Activated T-cell treated with anti-CD3 and anti-CD28 coated beads for 24 hours (primary cell): ENCODE measurements around the gene MPPED1.

Source experiments
- DNase-seq: peaks from one replicate; pipeline ENCODE4 v3.0.0-alpha.2; 2020; ENCODE audit warnings: low read depth

Gene MPPED1

DNA sequence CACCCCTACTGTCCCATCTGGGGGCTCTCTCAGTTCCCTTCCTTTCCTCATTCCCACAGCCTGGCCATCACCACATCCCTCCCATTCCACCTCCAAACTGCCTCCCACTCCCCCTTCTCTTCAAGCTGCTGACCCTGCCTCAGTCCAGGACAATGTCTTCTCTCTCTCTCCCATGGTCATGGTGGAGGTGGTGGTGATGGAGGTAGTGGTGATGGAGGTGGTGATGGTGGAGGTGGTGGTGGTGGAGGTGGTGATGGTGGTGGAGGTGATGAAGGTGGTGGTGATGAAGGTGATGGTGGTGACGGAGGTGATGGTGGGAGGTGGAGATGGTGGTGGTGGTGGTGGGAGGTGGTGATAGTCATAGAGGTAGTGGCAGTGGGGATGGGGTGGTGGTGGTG lies 87.0 kb downstream of the MPPED1 start:
- no peak for DNase-seq

DNA sequence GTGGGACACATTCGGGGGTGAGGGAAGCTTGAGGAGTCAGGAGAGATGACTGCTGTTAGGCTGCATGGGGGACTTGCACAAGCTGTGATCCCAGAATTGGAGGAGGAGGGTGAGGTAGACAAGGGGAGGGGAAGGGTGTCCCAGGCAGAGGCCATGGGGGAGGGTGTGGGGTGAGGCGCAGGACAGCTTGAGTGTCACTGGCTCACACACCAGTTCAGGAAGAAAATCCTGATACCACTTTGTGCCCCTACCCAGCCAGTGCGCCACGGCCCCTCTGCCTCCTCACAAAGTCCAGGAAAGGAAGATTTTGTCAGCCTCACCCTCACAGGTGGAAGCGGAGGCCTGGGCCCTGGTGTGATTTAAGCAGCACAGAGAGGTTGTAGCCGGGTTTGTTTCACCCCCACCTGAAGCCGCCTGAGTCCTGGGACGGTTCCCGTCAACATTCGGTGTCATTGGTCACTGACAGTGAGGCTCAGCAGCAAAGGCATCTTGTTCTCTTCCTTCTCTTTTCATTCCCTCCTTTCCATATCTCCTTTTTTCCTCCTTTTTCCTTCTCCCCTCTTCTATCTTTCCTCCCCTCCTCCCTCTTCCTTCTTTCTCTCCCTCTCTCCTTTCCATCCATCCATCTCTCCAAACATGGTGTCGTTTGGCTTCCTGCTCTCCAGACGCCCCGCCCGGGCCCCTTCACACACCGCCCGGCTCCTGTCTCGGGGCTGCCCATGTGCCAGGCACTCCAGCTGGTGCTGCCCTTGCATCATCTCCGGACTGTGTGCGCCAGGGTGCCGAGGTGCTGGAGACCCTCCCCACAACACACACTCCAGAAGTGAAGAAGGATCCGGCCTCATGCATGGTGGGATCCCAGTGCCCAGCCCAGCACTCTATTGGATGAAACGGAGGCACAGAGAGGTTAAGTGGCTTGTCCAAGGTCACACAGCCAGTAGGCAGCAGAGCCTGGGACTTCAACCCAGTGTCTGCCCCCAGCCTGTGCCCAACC lies 89.3 kb downstream of the MPPED1 start:
- no peak for DNase-seq

DNA sequence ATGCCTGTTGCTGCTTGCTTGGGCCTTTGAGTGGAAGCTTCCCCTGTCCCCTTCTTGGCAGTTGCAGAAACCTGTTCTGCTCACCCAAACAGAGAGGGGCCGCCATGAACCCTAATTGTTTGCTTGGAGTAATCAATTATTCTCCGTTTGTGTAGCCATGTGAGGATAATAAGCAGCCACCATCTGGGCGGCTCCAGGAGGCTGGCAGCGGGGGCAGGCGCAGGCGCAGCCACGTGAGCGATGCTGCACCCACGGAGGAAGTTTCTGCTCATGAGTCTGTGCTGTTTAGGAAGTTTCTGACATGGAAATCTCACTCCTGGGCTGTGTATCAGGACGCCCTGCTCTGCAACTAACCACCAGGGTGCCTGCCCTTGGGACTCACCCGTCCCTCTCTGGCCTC lies 90.1 kb downstream of the MPPED1 start:
- DNase-seq: no peak

DNA sequence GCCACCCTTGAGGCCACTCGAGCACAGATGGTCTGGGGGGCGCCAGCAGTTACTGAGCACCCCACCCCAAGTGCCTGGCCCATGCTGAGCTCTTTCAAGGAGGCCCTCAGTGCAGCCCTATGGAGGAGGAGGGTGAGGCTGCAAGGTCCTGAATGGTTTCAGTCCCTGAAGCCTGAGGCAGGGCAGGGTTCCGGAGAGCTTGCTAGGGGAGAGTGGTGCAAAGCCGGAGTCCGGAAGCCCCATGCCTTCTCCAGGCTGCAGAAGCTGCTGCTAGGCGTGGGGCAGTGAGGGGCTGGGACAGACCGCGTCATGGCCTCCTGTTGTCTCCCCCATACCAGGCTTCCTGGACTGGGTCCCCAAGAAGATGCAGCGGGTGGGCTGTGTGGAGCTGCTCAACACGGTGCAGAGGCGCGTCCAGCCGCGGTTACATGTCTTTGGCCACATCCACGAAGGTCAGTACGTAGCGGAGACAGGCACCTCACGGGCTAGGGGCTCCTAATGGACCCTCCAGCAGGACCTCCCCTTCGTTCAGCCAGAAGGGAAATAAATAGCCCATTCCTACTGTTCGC lies 90.6 kb downstream of the MPPED1 start:
- DNase-seq: no peak

DNA sequence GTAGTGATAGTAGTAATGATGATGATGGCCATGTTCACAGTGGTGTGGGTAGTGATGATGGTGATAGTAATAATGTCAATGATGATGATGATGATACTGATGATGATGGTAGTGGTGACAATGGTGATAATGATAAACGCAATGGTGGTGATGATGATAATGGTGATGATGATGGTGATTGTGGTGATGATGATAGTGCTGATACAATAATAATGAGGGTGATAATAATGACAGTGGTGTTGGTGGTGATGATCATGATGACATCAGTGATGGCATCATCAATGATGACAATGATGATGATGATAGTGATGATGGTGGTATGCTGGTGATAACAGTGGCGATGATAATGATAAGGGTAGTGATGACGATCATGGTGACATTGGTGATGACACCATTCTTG lies 92.3 kb downstream of the MPPED1 start:
- no peak for DNase-seq

DNA sequence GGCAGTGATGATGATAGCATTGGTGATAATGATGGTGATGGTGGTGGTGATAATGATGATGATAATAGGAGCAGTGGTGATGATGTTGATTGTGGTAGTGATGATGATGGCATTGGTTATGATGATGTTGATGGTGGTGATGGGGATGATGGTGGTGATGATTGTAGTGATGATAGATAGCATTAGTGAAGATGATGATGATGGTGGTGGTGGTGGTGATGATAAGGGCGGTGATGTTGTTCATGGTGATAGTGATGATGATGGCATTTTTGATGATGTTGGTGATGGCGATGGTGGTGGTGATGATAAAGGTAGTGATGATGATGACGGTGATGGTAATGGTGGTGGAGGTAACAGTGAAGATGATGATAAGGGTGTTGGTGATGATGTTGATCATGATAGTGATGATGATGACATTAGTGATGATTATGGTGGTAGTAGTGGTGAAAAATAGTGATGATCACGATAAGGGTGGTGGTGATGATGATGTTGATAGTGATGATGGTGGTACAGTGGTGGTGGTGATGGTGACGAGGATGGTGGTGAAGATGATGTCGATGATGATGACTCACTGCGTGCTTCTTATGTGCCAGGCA lies 93.0 kb downstream of the MPPED1 start:
- DNase-seq: no peak

DNA sequence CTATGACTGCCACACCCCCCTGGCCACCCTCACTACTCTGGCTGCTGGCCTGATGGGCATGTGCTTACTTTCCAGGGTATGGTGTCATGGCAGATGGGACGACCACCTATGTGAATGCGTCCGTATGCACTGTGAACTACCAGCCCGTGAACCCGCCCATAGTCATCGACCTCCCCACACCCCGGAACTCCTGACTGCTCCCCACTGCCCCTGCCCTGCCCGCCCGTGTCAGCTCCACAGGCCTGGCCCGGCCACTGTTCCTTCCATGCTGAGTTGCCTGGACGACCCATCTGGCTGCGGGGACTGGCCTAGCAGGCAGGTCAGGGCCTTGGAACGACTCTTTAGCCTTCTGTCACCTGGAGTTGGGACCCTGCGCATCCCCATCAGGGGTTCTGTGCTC lies 93.6 kb downstream of the MPPED1 start:
- DNase-seq: no peak

DNA sequence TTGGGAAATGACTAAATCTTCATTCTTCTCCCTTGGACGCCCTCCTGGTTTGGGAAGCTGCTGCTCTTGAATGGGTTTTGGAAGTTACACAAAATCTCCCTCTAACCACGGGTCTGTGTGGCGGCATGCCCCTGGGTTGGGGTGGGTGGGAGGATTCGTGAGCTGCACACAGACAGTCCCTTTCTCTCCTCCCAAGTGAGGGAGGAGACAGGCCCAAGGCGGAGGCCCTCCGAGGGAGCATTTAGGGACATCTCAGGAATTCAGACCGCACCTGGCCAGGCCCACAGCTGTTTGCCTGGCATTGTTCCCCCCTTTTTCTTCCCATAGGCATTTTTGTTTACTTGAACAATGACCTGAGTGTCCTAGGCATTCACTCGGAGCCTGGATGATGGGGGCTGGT lies 94.1 kb downstream of the MPPED1 start:
- DNase-seq: no peak

DNA sequence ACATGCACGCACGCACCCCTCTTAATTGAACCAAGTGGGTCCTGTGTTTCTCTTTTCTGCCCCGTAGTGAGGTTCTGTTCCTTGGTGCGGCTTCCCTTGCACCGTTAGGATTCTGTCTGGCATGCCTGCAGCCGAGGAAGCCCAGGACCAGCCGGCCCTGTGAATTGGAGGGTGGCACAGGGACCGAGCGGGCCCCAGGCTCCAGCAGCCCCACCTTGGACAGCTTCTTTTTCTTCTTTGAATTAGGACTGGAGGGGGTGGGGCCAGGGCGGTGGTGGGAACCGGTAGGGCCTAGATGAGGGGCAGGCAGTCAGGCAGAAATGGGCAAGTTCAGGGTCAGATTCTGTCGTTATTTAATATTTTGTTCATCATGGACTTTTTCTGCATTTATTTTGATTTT lies 94.7 kb downstream of the MPPED1 start:
- no peak for DNase-seq

DNA sequence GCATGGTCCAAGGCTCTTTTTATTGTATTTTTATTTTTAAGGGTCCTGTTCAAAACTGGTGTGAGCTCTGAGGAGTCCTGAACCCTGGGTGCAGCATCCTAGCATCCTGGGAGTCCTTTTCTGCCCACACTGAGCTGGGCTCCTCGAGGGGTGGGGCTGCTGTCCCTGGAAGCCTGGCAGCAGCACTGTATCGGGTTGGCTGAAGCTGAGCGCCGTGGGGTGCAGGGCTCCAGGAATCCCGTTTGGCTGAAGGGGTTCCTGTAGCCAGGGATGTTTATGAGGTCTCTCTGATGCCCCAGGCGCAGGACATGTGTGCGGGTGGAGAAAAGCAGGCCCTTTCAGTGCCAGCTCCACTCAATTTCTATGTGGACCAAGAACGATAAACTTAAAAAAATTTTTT lies 95.4 kb downstream of the MPPED1 start:
- DNase-seq: no peak

DNA sequence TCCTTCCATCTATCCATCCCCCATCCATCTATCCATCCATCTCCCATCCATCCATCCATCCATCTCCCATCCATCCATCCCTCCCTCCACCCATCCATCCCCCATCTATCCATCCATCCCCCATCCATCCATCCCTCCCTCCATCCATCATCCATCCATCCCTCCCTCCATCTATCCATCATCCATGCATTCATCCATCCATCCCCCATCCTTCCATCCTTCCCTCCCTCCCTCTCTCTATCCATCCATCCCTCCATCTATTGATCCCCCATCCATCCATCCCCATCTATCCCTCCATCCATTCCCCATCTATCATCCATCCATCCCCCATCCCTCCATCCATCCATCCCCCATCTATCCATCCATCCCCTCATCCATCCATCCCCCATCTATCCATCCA lies 96.7 kb downstream of the MPPED1 start:
- no peak for DNase-seq

DNA sequence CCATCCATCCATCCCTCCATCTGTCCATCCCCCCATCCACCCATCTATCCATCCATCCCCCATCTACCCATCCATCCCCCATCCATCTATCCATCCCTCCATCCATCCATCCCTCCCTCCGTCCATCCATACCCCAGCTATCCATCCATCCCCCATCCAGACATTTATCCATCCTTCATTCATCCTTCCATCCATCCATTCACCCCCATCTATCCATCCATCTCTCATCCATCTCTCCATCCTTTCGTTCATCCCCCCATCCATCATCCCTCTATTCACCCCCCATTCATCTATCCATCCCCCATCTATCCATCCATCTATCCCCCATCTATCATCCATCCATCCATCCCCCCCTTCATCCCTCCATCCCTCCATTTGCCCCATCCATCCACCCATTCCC lies 97.5 kb downstream of the MPPED1 start:
- no peak for DNase-seq

DNA sequence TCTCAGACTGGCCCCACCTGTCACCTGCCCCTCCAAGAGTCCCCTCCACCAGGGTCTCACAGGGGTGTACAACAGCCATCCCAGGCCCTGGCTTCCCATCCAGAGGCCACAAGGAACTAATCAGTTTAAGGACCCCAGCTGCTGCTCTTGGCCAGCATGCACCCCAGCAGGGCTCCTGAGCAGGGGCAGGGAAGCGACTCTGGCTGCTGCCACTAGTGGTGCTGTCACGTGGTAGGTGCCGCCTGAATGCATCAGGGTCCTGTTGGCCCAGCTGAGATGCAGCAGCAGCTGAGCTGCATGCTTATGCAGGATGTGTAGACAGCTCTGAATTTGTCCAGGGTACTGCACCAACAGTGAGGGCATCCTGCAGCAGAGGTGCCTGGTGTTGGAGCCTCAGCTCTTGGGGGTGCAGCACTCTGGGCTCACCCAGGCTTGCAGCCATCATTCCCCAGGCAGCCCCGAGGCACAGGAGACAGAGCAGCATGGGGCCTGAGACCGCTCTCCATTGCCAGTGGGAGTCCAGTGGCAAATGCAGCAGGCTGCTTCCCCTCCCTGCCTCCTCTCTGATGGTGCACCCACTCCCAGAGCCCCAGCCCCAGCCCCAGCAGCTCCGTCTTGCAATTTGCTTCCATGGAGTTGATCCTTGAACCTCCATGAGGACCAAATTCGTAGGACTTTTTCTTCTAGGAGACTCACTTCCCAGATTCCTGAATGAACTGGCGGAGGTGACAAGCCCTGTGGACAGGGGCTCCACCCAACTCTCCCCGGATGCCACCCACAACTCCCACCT lies 98.7 kb downstream of the MPPED1 start:
- DNase-seq: no peak

DNA sequence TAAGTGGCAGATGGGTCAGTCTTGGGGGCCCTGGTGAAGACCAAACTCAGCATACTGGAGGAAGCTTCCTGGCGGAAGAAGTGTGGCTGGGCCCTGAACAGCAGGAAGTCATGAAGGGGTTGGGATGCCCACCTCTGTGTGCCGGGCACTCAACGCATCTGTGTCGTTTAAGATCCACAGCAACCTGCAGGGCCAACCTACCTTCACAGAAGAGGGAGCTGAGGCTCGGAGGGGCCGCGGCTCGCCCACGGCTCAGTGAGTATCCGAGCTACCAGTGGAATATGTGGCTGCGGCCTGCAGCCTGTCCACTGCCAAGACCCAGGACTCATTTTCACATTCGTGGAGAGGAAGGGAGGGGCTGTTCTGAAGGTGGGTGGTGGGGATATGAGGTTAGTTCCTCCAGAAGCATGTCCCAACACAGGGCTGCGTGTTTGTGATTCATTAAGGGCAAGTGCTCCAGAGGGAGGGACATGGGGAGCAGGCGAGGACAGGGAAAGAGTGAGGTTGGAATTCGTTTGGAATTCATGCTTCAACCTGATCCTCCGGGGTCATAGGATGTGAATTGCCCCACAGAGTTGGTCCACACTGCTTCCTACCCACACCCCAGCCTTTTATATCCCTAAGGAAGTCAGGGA lies 99.6 kb downstream of the MPPED1 start:
- DNase-seq: no peak

DNA sequence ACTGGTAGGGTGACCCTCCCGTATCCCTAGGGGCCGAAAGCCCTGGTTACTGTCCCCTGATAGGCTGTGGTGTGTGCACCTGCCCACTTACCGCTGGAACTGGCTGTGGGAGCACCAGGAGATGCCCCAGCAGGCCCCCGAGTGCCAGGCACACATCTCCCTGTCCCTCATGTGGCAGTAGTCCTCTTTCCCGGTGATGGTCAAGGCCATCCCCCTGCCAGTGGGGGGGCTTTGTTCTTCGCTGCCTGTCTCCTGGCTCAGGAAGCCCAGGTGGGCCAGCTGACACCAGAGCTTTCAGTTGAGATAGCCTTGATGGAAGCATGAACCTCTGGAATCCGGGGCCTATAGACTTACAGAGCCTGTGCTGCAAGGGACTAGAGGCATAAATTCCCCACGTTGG lies 100.5 kb downstream of the MPPED1 start:
- DNase-seq: no peak

DNA sequence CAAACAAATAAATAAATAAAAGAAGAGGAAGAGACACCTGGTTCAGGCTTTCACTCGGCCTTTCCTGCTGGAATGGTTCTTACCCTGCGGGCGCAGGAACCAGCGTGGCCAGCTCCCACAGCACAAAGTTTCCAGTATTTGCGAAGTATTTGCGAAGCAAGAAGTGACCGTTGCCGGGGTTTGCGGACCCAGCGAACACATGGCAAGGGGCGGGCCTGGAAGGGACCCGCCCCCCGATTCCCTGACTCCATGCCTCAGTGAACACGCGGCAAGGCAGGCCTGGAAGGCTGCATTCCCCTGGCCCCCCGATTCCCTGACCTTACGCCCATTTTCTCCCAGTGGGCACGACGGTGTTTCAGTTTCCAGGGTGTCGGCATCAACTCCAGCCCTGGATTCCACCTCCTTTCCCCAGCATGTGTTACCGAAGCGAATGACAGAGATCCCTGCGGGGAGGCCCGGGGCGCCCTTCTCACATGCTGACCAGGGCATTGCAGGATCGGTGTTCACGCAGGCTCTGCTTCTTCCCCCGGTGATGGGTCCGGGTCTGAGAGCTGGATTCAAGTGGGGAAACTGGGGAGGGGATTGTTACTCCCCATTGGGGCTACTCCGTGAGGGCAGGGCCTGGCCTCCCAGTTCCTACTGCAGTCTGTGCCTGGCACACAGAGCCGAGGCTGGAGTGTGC lies 102.8 kb downstream of the MPPED1 start:
- no peak for DNase-seq

DNA sequence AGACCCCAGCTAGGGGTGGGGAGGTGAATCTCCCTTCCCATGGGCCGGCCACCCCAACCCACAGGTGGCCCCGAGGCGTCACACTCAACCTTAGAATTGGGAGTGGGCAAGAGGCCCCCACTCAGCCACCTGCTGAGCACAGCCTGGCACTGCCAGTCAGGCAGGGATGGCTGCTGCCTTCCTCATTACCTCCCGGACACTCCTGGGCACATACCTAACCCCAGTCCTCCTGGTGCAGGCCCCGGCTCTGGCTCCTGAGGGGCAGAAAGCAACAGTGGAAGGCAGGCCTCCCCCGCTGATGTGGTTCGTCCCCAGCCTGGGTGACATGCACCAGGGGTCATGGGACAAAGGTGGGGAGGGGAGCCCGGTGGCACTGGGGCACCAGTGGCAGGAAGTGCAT lies 103.6 kb downstream of the MPPED1 start:
- DNase-seq: no peak

DNA sequence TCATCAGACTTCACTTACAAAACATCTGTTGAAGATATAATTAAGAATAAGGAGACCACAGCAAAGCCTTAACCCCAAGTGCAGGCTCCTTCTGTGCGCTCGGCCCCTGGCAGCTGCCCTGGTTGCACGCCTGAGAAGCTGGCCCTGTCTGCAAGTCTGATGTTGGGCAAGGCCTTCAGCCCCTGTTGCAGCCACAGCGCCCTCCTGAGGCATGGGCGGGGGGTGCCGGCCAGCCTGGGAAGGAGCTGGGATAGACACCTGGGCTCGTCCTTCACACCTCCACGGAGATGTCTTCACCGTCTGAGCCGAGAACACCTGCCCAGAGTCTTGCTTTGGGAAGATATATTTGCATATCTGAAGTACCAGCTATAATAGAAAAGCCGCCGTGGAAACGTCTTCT lies 104.1 kb downstream of the MPPED1 start:
- no peak for DNase-seq

DNA sequence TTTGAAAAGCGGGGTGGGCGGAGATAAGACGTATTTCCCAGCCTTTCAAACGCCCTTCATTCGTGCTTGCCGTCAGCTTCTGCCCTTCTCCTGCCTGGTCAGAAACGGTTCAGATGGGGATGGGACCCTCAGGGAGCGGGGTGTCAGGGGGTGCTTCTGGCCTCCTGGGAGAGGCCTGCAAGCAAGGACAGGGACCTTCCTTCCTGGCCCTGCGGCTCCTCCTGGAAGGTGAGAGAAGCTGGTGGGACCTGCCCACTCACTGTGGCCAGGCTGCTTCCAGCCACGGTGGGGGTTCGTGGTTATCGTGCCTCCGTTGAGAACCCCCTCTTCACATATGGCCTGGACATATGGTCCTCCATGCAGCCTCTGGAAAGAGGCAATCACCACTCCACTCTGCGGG lies 104.6 kb downstream of the MPPED1 start:
- DNase-seq: no peak

DNA sequence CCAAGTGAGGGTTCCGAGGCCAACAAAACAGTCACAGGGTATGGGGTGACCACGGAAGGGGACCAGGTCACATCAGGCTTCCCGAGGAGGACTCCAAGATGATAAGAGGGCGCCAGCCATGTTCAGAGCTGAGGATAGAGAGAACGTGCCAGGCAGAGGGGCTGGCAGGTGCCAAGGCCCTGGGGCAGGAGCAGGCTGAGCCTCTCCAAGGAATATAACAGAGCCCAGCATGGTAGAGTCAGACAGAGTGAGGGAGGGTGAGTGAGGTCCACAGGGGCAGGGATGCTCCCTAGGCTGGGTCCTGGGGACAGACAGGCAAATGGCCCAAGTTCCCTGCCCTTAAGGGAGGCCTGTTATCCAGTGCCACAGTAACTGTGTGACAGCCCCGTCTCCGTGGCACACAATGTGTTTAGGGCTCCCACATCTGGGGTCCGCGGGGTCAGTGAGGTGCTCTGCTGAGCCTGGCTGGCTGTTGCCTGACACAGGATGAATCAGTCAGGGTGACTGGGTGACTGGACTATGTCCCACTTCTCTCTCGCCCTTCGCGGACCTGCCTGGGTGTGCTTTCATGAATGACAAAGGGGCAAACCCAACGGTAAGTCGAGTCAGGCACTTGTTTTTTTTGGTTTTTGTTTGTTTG lies 105.3 kb downstream of the MPPED1 start:
- no peak for DNase-seq

DNA sequence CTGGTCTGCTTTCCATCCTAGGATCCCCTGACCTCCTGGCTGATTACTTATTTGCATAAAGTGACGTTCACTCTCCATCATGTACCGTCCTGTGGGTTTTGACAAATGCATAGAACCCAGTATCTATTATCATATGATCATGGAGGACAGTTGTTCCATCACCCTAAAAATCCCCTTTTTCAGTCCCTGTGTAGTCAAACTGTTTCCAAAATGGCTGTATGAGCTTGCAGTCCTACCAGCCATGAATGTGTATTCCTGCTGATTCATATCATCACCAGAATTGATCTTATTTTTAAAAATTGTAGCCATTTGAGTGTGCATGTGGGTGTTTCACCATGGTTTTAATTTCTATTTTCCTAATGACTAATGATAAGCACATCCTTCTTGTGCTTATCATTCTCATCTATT lies 108.8 kb downstream of the MPPED1 start:
- DNase-seq: no peak
